ENCODE data around the gene MRGPRF.

DNA sequence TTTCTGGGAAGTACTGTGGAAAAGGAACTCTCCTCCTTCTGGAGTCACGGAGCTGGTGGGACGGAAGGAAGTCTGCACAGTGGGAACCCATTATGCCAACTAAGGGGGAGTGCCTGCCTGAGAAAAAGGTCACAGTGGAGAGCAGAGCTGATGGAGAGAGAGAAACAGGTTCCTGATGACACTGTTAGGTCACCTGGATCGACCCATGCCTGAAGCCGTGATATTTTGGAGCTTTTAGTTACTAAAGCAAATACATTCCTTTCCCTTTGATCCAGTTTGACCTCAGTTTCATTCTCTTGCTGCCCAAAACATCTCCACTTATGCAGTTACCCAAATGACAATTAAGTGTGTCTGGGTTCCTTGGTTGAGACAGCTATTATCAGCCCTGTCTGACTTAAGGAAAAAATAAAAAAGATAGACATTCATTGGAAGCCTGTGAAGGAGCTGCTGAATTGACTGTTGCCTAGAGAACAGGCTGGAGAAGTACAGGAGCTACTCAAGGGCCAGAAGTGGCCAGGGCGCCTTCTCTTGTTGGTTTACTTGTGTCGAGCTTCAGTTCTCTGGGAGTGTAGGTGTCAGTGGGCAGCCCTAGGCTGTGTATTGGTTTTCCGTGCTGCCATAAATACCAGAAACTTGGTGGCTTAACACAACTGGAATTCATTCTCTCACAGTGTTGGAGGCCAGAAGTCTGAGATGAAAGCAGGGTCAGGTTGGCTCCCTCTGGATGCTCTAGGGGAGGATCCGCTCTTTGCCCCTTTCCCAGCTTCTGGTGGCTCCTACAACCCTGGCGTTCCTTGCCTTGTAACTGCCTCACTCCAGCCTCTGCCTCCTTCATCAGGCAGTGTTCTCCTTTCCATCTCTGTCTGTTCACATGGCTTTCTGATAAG is 45.9 kb downstream of the MRGPRF start:
- TF ChIP-seq, protein P1, sequence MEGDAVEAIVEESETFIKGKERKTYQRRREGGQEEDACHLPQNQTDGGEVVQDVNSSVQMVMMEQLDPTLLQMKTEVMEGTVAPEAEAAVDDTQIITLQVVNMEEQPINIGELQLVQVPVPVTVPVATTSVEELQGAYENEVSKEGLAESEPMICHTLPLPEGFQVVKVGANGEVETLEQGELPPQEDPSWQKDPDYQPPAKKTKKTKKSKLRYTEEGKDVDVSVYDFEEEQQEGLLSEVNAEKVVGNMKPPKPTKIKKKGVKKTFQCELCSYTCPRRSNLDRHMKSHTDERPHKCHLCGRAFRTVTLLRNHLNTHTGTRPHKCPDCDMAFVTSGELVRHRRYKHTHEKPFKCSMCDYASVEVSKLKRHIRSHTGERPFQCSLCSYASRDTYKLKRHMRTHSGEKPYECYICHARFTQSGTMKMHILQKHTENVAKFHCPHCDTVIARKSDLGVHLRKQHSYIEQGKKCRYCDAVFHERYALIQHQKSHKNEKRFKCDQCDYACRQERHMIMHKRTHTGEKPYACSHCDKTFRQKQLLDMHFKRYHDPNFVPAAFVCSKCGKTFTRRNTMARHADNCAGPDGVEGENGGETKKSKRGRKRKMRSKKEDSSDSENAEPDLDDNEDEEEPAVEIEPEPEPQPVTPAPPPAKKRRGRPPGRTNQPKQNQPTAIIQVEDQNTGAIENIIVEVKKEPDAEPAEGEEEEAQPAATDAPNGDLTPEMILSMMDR (IDR thresholded peaks at IDR 0.05; ENCODE audit: low read depth, low read length) = no peak
- no peak for TF ChIP-seq EZH2phosphoT487 (IDR thresholded peaks at IDR 0.05; ENCODE audit: low read depth)

Data from OCI-LY3 (cell line).